K562 (cell line): ENCODE measurements around the gene CYTH1. TPM values are rescaled to one million over a fixed set of nuclear protein-coding genes. Genes with fewer than 3 reads are reported as not detected.

Source experiments
- ATAC-seq: fragments of 200-7000 bp; cut with Tn5 transposase; 3 replicates; pipeline ENCODE4 v1.9.1; 2020; ENCODE audit warnings: moderate library complexity
- BruUV-seq: library from RNA; stranded (reverse); fragments of 400-500 nt; replicated peaks from 2 replicates; lab custom pipeline; 2021; lab: Mats Ljungman, UMichigan
- CTCF ChIA-PET: fragments of 300-600 bp; formaldehyde crosslinking; extraction: SDS; loops from one replicate; lab custom pipeline; 2021; ENCODE audit warnings: low intra/inter-chr PET ratio; lab: Yijun Ruan, JAX
- POLR2A ChIA-PET: fragments of 300-600, 350-650 bp; sonication (Branson Sonifier 250); formaldehyde crosslinking; extraction: SDS; loops from one replicate; lab custom pipeline; 2021; ENCODE audit warnings: antibody characterized with exemption, inconsistent platforms; lab: Yijun Ruan, JAX
- DNase-seq, 4 experiments: peaks; one replicate each; pipeline versions ENCODE4 v3.0.0 to v3.0.0-alpha.2; 2011 to 2018; ENCODE audit warnings: low spot score in 3 of 4, mixed read lengths in 3 of 4; ENCODE audit errors: extremely low read depth in 1 of 4
- FAIRE-seq: peaks from 2 replicates; lab custom pipeline; 2011; peaks lifted over from hg19 to GRCh38; lab: Jason Lieb, UNC
- H2AFZ ChIP-seq: 2 replicates; pipeline ENCODE4 v1.6.0; 2011; ENCODE audit warnings: low read depth, low read length, control low read depth, inconsistent platforms
- H3K27ac ChIP-seq: fragments of 200-600 bp; 3 replicates; pipeline ENCODE4 v1.8.0; 2011; ENCODE audit warnings: low read depth, mild to moderate bottlenecking, control low read depth, inconsistent platforms, low read length, moderate library complexity, mixed read lengths; ENCODE audit errors: extremely low read depth
- H3K27me3 ChIP-seq, 2 experiments: fragments of 300-600 bp in 1 of 2; 2 replicates in 1 of 2; 3 replicates in 1 of 2; pipeline versions ENCODE4 v1.6.0 to v1.8.0; 2011; ENCODE audit warnings: inconsistent platforms in 2 of 2, low read length in 2 of 2, mild to moderate bottlenecking in 1 of 2, mixed read lengths in 1 of 2, moderate library complexity in 1 of 2; ENCODE audit not compliant: control insufficient read depth in 2 of 2, insufficient read depth in 2 of 2
- H3K36me3 ChIP-seq: fragments of 300-600 bp; 3 replicates; pipeline ENCODE4 v1.8.0; 2011; ENCODE audit warnings: mild to moderate bottlenecking, low read length, inconsistent platforms; ENCODE audit not compliant: control insufficient read depth, insufficient read depth
- H3K4me1 ChIP-seq, 2 experiments: fragments of 200-600 bp in 1 of 2; replicated peaks in 1 of 2; 2 replicates in 1 of 2; 3 replicates in 1 of 2; pipeline versions ENCODE4 v1.5.1 to v1.8.0; 2011; ENCODE audit warnings: inconsistent platforms in 2 of 2, low read length in 2 of 2, mild to moderate bottlenecking in 1 of 2, mixed read lengths in 1 of 2, moderate library complexity in 1 of 2; ENCODE audit not compliant: control insufficient read depth in 2 of 2, insufficient read depth in 2 of 2
- H3K4me2 ChIP-seq: 2 replicates; pipeline ENCODE4 v1.6.1; 2011; ENCODE audit warnings: low read length, control low read depth, inconsistent platforms, mixed read lengths; ENCODE audit not compliant: insufficient read depth
- H3K4me3 ChIP-seq: fragments of 200-600 bp; sonication (generic), shearing (Covaris generic); 2 replicates; pipeline ENCODE4 v1.5.1; 2016; ENCODE audit warnings: control low read depth, inconsistent platforms
- H3K79me2 ChIP-seq: fragments of 200-600 bp; 3 replicates; pipeline ENCODE4 v1.8.0; 2011; ENCODE audit warnings: low read length, inconsistent platforms; ENCODE audit not compliant: control insufficient read depth, insufficient read depth
- H3K9ac ChIP-seq, 2 experiments: 2 replicates each; pipeline versions ENCODE4 v1.6.0 to v1.6.1; 2011; ENCODE audit warnings: low read depth in 2 of 2, low read length in 2 of 2, control low read depth in 1 of 2, inconsistent platforms in 1 of 2, mild to moderate bottlenecking in 1 of 2, mixed read lengths in 1 of 2; ENCODE audit not compliant: insufficient read depth in 1 of 2
- H3K9me1 ChIP-seq: one replicate; pipeline ENCODE4 v1.6.0; 2011; ENCODE audit warnings: inconsistent platforms, mild to moderate bottlenecking, low read length, moderate library complexity; ENCODE audit not compliant: control insufficient read depth, insufficient read depth
- H3K9me3 ChIP-seq: replicated peaks from 2 replicates; pipeline ENCODE4 v1.5.1; 2011; ENCODE audit warnings: low read depth, low read length, inconsistent platforms; ENCODE audit not compliant: control insufficient read depth, insufficient read depth
- H4K20me1 ChIP-seq: replicated peaks from 2 replicates; pipeline ENCODE4 v1.6.1; 2011; ENCODE audit warnings: low read length, inconsistent platforms, mixed read lengths; ENCODE audit not compliant: control insufficient read depth, insufficient read depth
- BRCA1 ChIP-seq, 2 experiments: fragments of 450-650 bp in 1 of 2; sonication (generic) in 1 of 2; formaldehyde crosslinking in 1 of 2; IDR thresholded peaks; 2 replicates each; pipeline versions ENCODE4 v1.5.0 to v1.6.1; 2017 to 2020; ENCODE audit warnings: mild to moderate bottlenecking in 1 of 2, missing genetic modification reagents in 1 of 2
- EGR1 ChIP-seq: fragments of 450-650 bp; conservative IDR thresholded peaks from 2 replicates; pipeline ENCODE4 v1.6.1; 2017; ENCODE audit warnings: mild to moderate bottlenecking
- MEF2A ChIP-seq: IDR thresholded peaks from 2 replicates; pipeline ENCODE4 v1.6.1; 2011; ENCODE audit warnings: low read depth, mild to moderate bottlenecking, low read length, moderate library complexity; ENCODE audit not compliant: control insufficient read depth
- ZNF347 ChIP-seq: fragments of 450-650 bp; formaldehyde crosslinking; IDR thresholded peaks from 2 replicates; pipeline ENCODE4 v1.4.0; 2020; ENCODE audit warnings: low read depth, mild to moderate bottlenecking, moderate library complexity
- ZNF583 ChIP-seq: fragments of 250-450 bp; sonication (Bioruptor Pico); IDR thresholded peaks from 2 replicates; pipeline ENCODE4 v1.4.0; 2020
- WGBS: fragments of 100-300 bp; shearing (Covaris generic); methylation state at CpG from one replicate; pipeline ENCODE4 v1.1.6; 2016; ENCODE audit warnings: low coverage, mixed read lengths; ENCODE audit not compliant: insufficient coverage; ENCODE audit errors: missing lambda C conversion rate; 5-methylcytosine and 5-hydroxymethylcytosine counted together
- in situ Hi-C: fragments of 300-500 bp; cut with MboI; formaldehyde crosslinking; loops from 4 replicates; pipeline ENCODE4 v1.15.0; 2018; ENCODE audit warnings: inconsistent platforms, mixed read lengths
- intact Hi-C: fragments of 100-400 bp; cut with micrococcal nuclease; formaldehyde crosslinking; loops from 2 replicates; pipeline ENCODE4 v1.14.2; 2022
- polyA plus RNA-seq, 8 experiments: library from polyadenylated mRNA; depleted of rRNA in 4 of 8; stranded (reverse) in 5 of 8; unstranded in 3 of 8; fragments of >200 nt; fragmentation: Nextera tagmentation in 2 of 8; fragmentation: Illumina TruSeq in 1 of 8; extraction: Ambion mirVana in 2 of 8; extraction: Trizol in 1 of 8; gene quantifications; 2 replicates each; pipeline versions ENCODE4 v1.2.1 to v1.2.3, GENCODE V29; 2011 to 2014; ENCODE audit warnings: inconsistent platforms in 1 of 8, missing spikeins in 1 of 8
- total RNA-seq, 7 experiments: library from RNA; depleted of rRNA in 6 of 7; stranded (reverse); fragments of >200 nt in 6 of 7; fragmentation: Illumina TruSeq in 2 of 7; extraction: Trizol in 2 of 7; gene quantifications; 2 replicates each; pipeline versions ENCODE4 v1.2.1 to v1.2.3, GENCODE V29; 2011 to 2021; ENCODE audit warnings: low replicate concordance in 1 of 7
- TF ChIP-seq, protein P1 (sequence below): sonication (generic); formaldehyde crosslinking; IDR thresholded peaks from 2 replicates; pipeline ENCODE4 v1.8.0; 2023; ENCODE audit warnings: mild to moderate bottlenecking, missing genetic modification reagents
- TF ChIP-seq, protein P2 (sequence below): fragments of 250-450 bp; sonication (Bioruptor Pico); IDR thresholded peaks from 2 replicates; pipeline ENCODE4 v1.5.0; 2020; ENCODE audit warnings: mild to moderate bottlenecking, borderline replicate concordance
- TF ChIP-seq, protein P3 (sequence below), 3 experiments: IDR thresholded peaks in 2 of 3; conservative IDR thresholded peaks in 1 of 3; 2 replicates each; pipeline ENCODE4 v1.5.1; 2011 to 2012; ENCODE audit warnings: low read length in 3 of 3, mild to moderate bottlenecking in 3 of 3, control low read depth in 2 of 3, improper control_type of control experiment in 1 of 3, inconsistent platforms in 1 of 3, low read depth in 1 of 3, mixed read lengths in 1 of 3, moderate library complexity in 1 of 3; ENCODE audit not compliant: insufficient read depth in 2 of 3

The CYTH1 gene
- total and polyA plus RNA-seq, 9 of the 15 experiments (the other 6 are each of a cell fraction or from before 2014, with no cell fraction given): 0.52 to 27.7 (median 16.8) TPM

DNA sequence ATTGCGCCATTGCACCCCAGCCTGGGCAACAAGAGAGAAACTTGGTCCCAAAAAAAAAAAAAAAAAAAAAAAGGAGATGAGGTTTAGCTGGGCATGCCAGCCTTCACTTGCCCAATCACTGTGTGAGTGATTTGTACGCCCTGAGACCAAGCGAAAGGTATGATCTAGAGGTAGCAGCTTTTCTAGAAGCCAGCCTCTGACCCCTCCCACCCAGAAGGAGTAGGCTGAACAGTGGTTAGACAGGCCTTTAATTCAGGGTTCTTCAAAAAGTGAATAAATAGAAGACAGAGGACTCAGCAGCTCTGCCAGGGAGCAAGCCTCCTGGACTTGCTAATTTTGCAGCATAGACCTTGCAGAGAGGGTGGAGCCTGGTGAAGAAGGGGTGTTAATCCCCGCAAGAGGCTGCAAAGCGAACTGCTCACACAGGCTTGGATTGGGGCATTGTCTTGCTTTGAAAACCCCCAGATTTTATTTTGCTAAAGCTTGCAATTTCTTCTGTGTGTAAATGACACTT, 7.1 kb upstream of the CYTH1 start:
- no peaks in the 10 kb centered on the region; the same call in 1 of the 2 replicates for H4K20me1 ChIP-seq
- POLR2A ChIA-PET: interaction anchor here (0.7 to 1.3 kb wide), 2 partner anchors 10 to 21 kb away, joined by 3 to 4 read pairs; no protein-coding TSS in a partner anchor
- CTCF ChIA-PET: no interaction called here
- ATAC-seq (no peak), DNase-seq (no peak), FAIRE-seq (no peak)
- H3K9ac ChIP-seq: no peak overlapping the region
- H3K27me3 ChIP-seq: no peaks in the 10 kb centered on the region
- peaks cover 14% of the 10 kb centered on the region; the same call in 2 of the 3 replicates for H3K36me3 ChIP-seq
- no peak overlapping the region for H3K4me2 ChIP-seq
- H3K4me3 ChIP-seq: no peak overlapping the region
- no TSS peak for BruUV-seq
- 95% methylated on average over 3 of the region's 5 CpGs for WGBS
- H3K79me2 ChIP-seq: no peaks in the 10 kb centered on the region
- intact Hi-C loops (no loop called here), in situ Hi-C loops (no loop called here)
- no peaks in the 10 kb centered on the region for H3K9me3 ChIP-seq
- no peak overlapping the region for H2AFZ ChIP-seq
- no peak overlapping the region for H3K27ac ChIP-seq
- peaks cover 4% of the 10 kb centered on the region for H3K9me1 ChIP-seq
- TF ChIP-seq, protein P1, sequence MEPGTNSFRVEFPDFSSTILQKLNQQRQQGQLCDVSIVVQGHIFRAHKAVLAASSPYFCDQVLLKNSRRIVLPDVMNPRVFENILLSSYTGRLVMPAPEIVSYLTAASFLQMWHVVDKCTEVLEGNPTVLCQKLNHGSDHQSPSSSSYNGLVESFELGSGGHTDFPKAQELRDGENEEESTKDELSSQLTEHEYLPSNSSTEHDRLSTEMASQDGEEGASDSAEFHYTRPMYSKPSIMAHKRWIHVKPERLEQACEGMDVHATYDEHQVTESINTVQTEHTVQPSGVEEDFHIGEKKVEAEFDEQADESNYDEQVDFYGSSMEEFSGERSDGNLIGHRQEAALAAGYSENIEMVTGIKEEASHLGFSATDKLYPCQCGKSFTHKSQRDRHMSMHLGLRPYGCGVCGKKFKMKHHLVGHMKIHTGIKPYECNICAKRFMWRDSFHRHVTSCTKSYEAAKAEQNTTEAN (CRISPR knock-in tag): no peak
- no peak for TF ChIP-seq MEF2A
- no peak for TF ChIP-seq EGR1
- no peak for TF ChIP-seq ZNF347 (CRISPR knock-in tag)
- no peak for TF ChIP-seq ZNF583 (CRISPR knock-in tag)
- TF ChIP-seq, protein P2, sequence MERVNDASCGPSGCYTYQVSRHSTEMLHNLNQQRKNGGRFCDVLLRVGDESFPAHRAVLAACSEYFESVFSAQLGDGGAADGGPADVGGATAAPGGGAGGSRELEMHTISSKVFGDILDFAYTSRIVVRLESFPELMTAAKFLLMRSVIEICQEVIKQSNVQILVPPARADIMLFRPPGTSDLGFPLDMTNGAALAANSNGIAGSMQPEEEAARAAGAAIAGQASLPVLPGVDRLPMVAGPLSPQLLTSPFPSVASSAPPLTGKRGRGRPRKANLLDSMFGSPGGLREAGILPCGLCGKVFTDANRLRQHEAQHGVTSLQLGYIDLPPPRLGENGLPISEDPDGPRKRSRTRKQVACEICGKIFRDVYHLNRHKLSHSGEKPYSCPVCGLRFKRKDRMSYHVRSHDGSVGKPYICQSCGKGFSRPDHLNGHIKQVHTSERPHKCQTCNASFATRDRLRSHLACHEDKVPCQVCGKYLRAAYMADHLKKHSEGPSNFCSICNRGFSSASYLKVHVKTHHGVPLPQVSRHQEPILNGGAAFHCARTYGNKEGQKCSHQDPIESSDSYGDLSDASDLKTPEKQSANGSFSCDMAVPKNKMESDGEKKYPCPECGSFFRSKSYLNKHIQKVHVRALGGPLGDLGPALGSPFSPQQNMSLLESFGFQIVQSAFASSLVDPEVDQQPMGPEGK (CRISPR knock-in tag): no peak
- no peak for TF ChIP-seq BRCA1 (IDR thresholded peaks at IDR 0.05)
- no peak for TF ChIP-seq BRCA1 (CRISPR knock-in tag; IDR thresholded peaks at IDR 0.05)
- TF ChIP-seq, protein P3, sequence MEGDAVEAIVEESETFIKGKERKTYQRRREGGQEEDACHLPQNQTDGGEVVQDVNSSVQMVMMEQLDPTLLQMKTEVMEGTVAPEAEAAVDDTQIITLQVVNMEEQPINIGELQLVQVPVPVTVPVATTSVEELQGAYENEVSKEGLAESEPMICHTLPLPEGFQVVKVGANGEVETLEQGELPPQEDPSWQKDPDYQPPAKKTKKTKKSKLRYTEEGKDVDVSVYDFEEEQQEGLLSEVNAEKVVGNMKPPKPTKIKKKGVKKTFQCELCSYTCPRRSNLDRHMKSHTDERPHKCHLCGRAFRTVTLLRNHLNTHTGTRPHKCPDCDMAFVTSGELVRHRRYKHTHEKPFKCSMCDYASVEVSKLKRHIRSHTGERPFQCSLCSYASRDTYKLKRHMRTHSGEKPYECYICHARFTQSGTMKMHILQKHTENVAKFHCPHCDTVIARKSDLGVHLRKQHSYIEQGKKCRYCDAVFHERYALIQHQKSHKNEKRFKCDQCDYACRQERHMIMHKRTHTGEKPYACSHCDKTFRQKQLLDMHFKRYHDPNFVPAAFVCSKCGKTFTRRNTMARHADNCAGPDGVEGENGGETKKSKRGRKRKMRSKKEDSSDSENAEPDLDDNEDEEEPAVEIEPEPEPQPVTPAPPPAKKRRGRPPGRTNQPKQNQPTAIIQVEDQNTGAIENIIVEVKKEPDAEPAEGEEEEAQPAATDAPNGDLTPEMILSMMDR (IDR thresholded peaks at IDR 0.05 in 2 of 3, conservative IDR thresholded peaks at IDR 0.05 in 1 of 3; ENCODE audit: insufficient read depth in 2 of 3, low read depth in 1 of 3, low read length in 3 of 3): no peak
- TF ChIP-seq, all 486 proteins: peak for 0
- peaks cover 23 to 26% of the 10 kb centered on the region in 2 experiments for H3K4me1 ChIP-seq
